GM12874 (cell line): Measurements from ENCODE around the gene CPS1.

Experiments
- CTCF ChIP-seq: IDR thresholded peaks from 2 replicates; pipeline ENCODE4 v1.5.1; 2011; ENCODE audit warnings: low read depth, mild to moderate bottlenecking, control low read depth, low read length, moderate library complexity; ENCODE audit not compliant: insufficient read depth

The CPS1 gene

GRCh38 chr2:210527286-210527685 lies 29.1 kb upstream of the CPS1 start:
- TF ChIP-seq CTCF, result no peak

DNA sequence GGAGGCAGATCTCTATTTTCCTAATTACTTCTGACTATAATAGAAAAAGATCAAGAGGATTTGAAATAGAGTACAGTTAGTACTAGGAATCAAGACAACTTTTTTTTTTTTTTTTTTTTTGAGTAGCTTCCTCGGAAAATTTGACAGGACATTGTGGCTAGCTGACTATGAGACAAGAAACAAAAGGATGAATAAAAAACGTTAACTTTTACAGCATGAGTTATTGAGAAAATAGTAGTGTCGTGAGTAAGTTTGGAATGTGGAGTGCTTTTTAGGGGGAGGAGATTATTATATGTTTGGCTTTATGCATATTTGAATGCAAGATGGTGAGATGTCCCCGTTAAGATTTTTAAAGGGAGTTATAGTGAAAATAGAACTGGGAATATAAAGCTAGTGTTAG lies 27.7 kb upstream of the CPS1 start:
- TF ChIP-seq CTCF, result no peak

GRCh38 chr2:210531050-210531449 lies 25.3 kb upstream of the CPS1 start:
- TF ChIP-seq CTCF, result no peak

DNA sequence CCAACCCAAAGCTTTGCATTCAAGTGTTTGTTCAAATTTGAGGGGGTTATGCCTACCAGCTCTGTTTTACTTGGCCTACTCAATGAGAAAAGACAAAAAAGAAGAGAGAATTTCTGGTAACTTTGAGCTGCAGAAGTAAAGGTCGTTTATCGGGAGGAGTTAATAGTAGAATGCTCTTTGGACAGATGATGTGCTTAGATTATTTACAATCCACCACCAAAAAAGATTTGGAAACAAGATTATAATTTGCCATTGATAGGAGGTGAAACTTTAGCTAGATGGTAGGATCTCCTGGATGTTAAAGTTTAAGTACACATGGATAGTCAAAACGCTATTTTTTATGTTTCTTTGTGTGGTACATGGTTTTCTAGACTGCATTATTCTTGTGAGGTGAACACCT lies 24.9 kb upstream of the CPS1 start:
- no peak for TF ChIP-seq CTCF

DNA sequence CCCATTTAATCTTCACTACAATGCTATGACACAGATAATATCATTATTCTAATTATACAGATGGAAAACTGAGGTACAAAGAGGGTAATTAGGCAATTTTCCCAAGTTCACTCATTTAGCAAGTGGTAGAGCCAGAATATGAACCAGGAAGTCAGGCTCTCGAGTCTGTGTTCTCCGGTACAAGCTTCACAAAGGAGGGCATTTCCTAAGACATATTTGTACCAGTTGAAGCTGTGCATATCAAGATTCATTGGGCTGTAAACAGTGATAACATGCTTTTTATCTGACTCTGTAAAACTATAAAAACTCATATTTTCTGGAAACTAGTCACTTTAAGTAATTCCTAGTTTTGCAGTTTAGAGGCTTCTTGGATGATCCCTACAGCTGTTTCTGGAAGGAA lies 23.0 kb upstream of the CPS1 start:
- no peak for TF ChIP-seq CTCF

- no peak for TF ChIP-seq CTCF
These were observed 21.5 kb upstream of the CPS1 start for GRCh38 chr2:210534879-210535278.

GRCh38 chr2:210536973-210537650 lies 19.3 kb upstream of the CPS1 start:
- no peak for TF ChIP-seq CTCF
